K562 (cell line): ENCODE results near the gene LRRC3. TPM values are rescaled to one million over a fixed set of nuclear protein-coding genes. Genes with fewer than 3 reads are reported as not detected.

Source experiments
- ATAC-seq: fragments of 200-7000 bp; cut with Tn5 transposase; 3 replicates; pipeline ENCODE4 v1.9.1; 2020; ENCODE audit warnings: moderate library complexity
- BruUV-seq: library from RNA; stranded (reverse); fragments of 400-500 nt; replicated peaks from 2 replicates; lab custom pipeline; 2021; lab: Mats Ljungman, UMichigan
- CTCF ChIA-PET: fragments of 300-600 bp; formaldehyde crosslinking; extraction: SDS; loops from one replicate; lab custom pipeline; 2021; ENCODE audit warnings: low intra/inter-chr PET ratio; lab: Yijun Ruan, JAX
- POLR2A ChIA-PET: fragments of 300-600, 350-650 bp; sonication (Branson Sonifier 250); formaldehyde crosslinking; extraction: SDS; loops from one replicate; lab custom pipeline; 2021; ENCODE audit warnings: antibody characterized with exemption, inconsistent platforms; lab: Yijun Ruan, JAX
- DNase-seq, 4 experiments: peaks; one replicate each; pipeline versions ENCODE4 v3.0.0 to v3.0.0-alpha.2; 2011 to 2018; ENCODE audit warnings: low spot score in 3 of 4, mixed read lengths in 3 of 4; ENCODE audit errors: extremely low read depth in 1 of 4
- FAIRE-seq: peaks from 2 replicates; lab custom pipeline; 2011; peaks lifted over from hg19 to GRCh38; lab: Jason Lieb, UNC
- H2AFZ ChIP-seq: 2 replicates; pipeline ENCODE4 v1.6.0; 2011; ENCODE audit warnings: low read depth, low read length, control low read depth, inconsistent platforms
- H3K27ac ChIP-seq: fragments of 200-600 bp; 3 replicates; pipeline ENCODE4 v1.8.0; 2011; ENCODE audit warnings: low read depth, mild to moderate bottlenecking, control low read depth, inconsistent platforms, low read length, moderate library complexity, mixed read lengths; ENCODE audit errors: extremely low read depth
- H3K27me3 ChIP-seq, 2 experiments: fragments of 300-600 bp in 1 of 2; 2 replicates in 1 of 2; 3 replicates in 1 of 2; pipeline versions ENCODE4 v1.6.0 to v1.8.0; 2011; ENCODE audit warnings: inconsistent platforms in 2 of 2, low read length in 2 of 2, mild to moderate bottlenecking in 1 of 2, mixed read lengths in 1 of 2, moderate library complexity in 1 of 2; ENCODE audit not compliant: control insufficient read depth in 2 of 2, insufficient read depth in 2 of 2
- H3K36me3 ChIP-seq: fragments of 300-600 bp; 3 replicates; pipeline ENCODE4 v1.8.0; 2011; ENCODE audit warnings: mild to moderate bottlenecking, low read length, inconsistent platforms; ENCODE audit not compliant: control insufficient read depth, insufficient read depth
- H3K4me1 ChIP-seq, 2 experiments: fragments of 200-600 bp in 1 of 2; replicated peaks in 1 of 2; 2 replicates in 1 of 2; 3 replicates in 1 of 2; pipeline versions ENCODE4 v1.5.1 to v1.8.0; 2011; ENCODE audit warnings: inconsistent platforms in 2 of 2, low read length in 2 of 2, mild to moderate bottlenecking in 1 of 2, mixed read lengths in 1 of 2, moderate library complexity in 1 of 2; ENCODE audit not compliant: control insufficient read depth in 2 of 2, insufficient read depth in 2 of 2
- H3K4me2 ChIP-seq: 2 replicates; pipeline ENCODE4 v1.6.1; 2011; ENCODE audit warnings: low read length, control low read depth, inconsistent platforms, mixed read lengths; ENCODE audit not compliant: insufficient read depth
- H3K4me3 ChIP-seq: fragments of 200-600 bp; sonication (generic), shearing (Covaris generic); 2 replicates; pipeline ENCODE4 v1.5.1; 2016; ENCODE audit warnings: control low read depth, inconsistent platforms
- H3K79me2 ChIP-seq: fragments of 200-600 bp; 3 replicates; pipeline ENCODE4 v1.8.0; 2011; ENCODE audit warnings: low read length, inconsistent platforms; ENCODE audit not compliant: control insufficient read depth, insufficient read depth
- H3K9ac ChIP-seq, 2 experiments: 2 replicates each; pipeline versions ENCODE4 v1.6.0 to v1.6.1; 2011; ENCODE audit warnings: low read depth in 2 of 2, low read length in 2 of 2, control low read depth in 1 of 2, inconsistent platforms in 1 of 2, mild to moderate bottlenecking in 1 of 2, mixed read lengths in 1 of 2; ENCODE audit not compliant: insufficient read depth in 1 of 2
- H3K9me1 ChIP-seq: one replicate; pipeline ENCODE4 v1.6.0; 2011; ENCODE audit warnings: inconsistent platforms, mild to moderate bottlenecking, low read length, moderate library complexity; ENCODE audit not compliant: control insufficient read depth, insufficient read depth
- H3K9me3 ChIP-seq: replicated peaks from 2 replicates; pipeline ENCODE4 v1.5.1; 2011; ENCODE audit warnings: low read depth, low read length, inconsistent platforms; ENCODE audit not compliant: control insufficient read depth, insufficient read depth
- H4K20me1 ChIP-seq: replicated peaks from 2 replicates; pipeline ENCODE4 v1.6.1; 2011; ENCODE audit warnings: low read length, inconsistent platforms, mixed read lengths; ENCODE audit not compliant: control insufficient read depth, insufficient read depth
- HEY1 ChIP-seq: fragments of 250-450 bp; sonication (Bioruptor Pico); IDR thresholded peaks from 2 replicates; pipeline ENCODE4 v1.5.0; 2020; ENCODE audit warnings: mild to moderate bottlenecking, moderate library complexity, borderline replicate concordance
- HIVEP1 ChIP-seq: fragments of 250-450 bp; sonication (Bioruptor Pico); IDR thresholded peaks from 2 replicates; pipeline ENCODE4 v1.4.0; 2020; ENCODE audit warnings: mild to moderate bottlenecking
- MITF ChIP-seq: IDR thresholded peaks from 2 replicates; pipeline ENCODE4 v1.6.1; 2014; ENCODE audit warnings: antibody characterized with exemption
- NFATC3 ChIP-seq: fragments of 450-650 bp; IDR thresholded peaks from 2 replicates; pipeline ENCODE4 v1.6.1; 2017; ENCODE audit warnings: mild to moderate bottlenecking
- PRDM10 ChIP-seq: fragments of 450-650 bp; IDR thresholded peaks from 2 replicates; pipeline ENCODE4 v1.6.1; 2018; ENCODE audit not compliant: partially characterized antibody
- RBM15 ChIP-seq: fragments of 200-400 bp; formaldehyde crosslinking; IDR thresholded peaks from 2 replicates; pipeline ENCODE4 v1.6.1; 2018; ENCODE audit warnings: mild to moderate bottlenecking, low read length, moderate library complexity; ENCODE audit not compliant: insufficient read depth
- RBM25 ChIP-seq: fragments of 200-400 bp; formaldehyde crosslinking; IDR thresholded peaks from 2 replicates; pipeline ENCODE4 v1.6.1; 2018; ENCODE audit warnings: low read length, low read depth, moderate library complexity; ENCODE audit not compliant: severe bottlenecking
- RFX5 ChIP-seq: IDR thresholded peaks from 2 replicates; pipeline ENCODE4 v1.6.1; 2011; ENCODE audit warnings: low read depth, mild to moderate bottlenecking, improper control_type of control experiment, low read length
- RHOXF2B ChIP-seq: fragments of 250-450 bp; sonication (Bioruptor Pico); conservative IDR thresholded peaks from 2 replicates; pipeline ENCODE4 v1.5.1; 2021
- SMAD4 ChIP-seq: fragments of 250-450 bp; sonication (Bioruptor Pico); conservative IDR thresholded peaks from 2 replicates; pipeline ENCODE4 v1.8.0; 2021; ENCODE audit warnings: inconsistent platforms, mild to moderate bottlenecking, moderate library complexity
- THRAP3 ChIP-seq: fragments of 450-650 bp; IDR thresholded peaks from 2 replicates; pipeline ENCODE4 v1.6.1; 2016; ENCODE audit warnings: mild to moderate bottlenecking, inconsistent platforms, borderline replicate concordance
- ZBTB1 ChIP-seq: sonication (generic); formaldehyde crosslinking; IDR thresholded peaks from 2 replicates; pipeline ENCODE4 v1.8.1; 2023; ENCODE audit warnings: missing genetic modification reagents, low read depth, mild to moderate bottlenecking, borderline replicate concordance
- ZFP1 ChIP-seq: fragments of 450-650 bp; formaldehyde crosslinking; IDR thresholded peaks from 2 replicates; pipeline ENCODE4 v1.4.0; 2020; ENCODE audit warnings: mild to moderate bottlenecking, mixed read lengths
- ZKSCAN3 ChIP-seq: fragments of 250-450 bp; sonication (Bioruptor Pico); IDR thresholded peaks from 2 replicates; pipeline ENCODE4 v1.4.0; 2020
- ZNF232 ChIP-seq: sonication (generic); formaldehyde crosslinking; IDR thresholded peaks from 2 replicates; pipeline ENCODE4 v1.8.0; 2022; ENCODE audit warnings: mild to moderate bottlenecking, missing genetic modification reagents
- ZNF79 ChIP-seq: fragments of 250-450 bp; sonication (Bioruptor Pico); IDR thresholded peaks from 2 replicates; pipeline ENCODE4 v1.4.0; 2020; ENCODE audit warnings: low read depth, mild to moderate bottlenecking, moderate library complexity
- WGBS: fragments of 100-300 bp; shearing (Covaris generic); methylation state at CpG from one replicate; pipeline ENCODE4 v1.1.6; 2016; ENCODE audit warnings: low coverage, mixed read lengths; ENCODE audit not compliant: insufficient coverage; ENCODE audit errors: missing lambda C conversion rate; 5-methylcytosine and 5-hydroxymethylcytosine counted together
- in situ Hi-C: fragments of 300-500 bp; cut with MboI; formaldehyde crosslinking; loops from 4 replicates; pipeline ENCODE4 v1.15.0; 2018; ENCODE audit warnings: inconsistent platforms, mixed read lengths
- intact Hi-C: fragments of 100-400 bp; cut with micrococcal nuclease; formaldehyde crosslinking; loops from 2 replicates; pipeline ENCODE4 v1.14.2; 2022
- polyA plus RNA-seq, 8 experiments: library from polyadenylated mRNA; depleted of rRNA in 4 of 8; stranded (reverse) in 5 of 8; unstranded in 3 of 8; fragments of >200 nt; fragmentation: Nextera tagmentation in 2 of 8; fragmentation: Illumina TruSeq in 1 of 8; extraction: Ambion mirVana in 2 of 8; extraction: Trizol in 1 of 8; gene quantifications; 2 replicates each; pipeline versions ENCODE4 v1.2.1 to v1.2.3, GENCODE V29; 2011 to 2014; ENCODE audit warnings: inconsistent platforms in 1 of 8, missing spikeins in 1 of 8
- total RNA-seq, 7 experiments: library from RNA; depleted of rRNA in 6 of 7; stranded (reverse); fragments of >200 nt in 6 of 7; fragmentation: Illumina TruSeq in 2 of 7; extraction: Trizol in 2 of 7; gene quantifications; 2 replicates each; pipeline versions ENCODE4 v1.2.1 to v1.2.3, GENCODE V29; 2011 to 2021; ENCODE audit warnings: low replicate concordance in 1 of 7

LRRC3 gene
- total and polyA plus RNA-seq, 9 of the 15 experiments (the other 6 are each of a cell fraction or from before 2014, with no cell fraction given), result 0.04 TPM; not detected in 7

GRCh38 chr21:44415073-44416025 lies 40.0 kb upstream of the LRRC3 start:
- TF ChIP-seq THRAP3 (no peak), MITF (no peak), ZKSCAN3 (no peak), SMAD4 (CRISPR knock-in tag) (no peak), ZFP1 (CRISPR knock-in tag) (no peak), RBM25 (no peak), ZBTB1 (CRISPR knock-in tag) (no peak), RFX5 (no peak), PRDM10 (no peak), RHOXF2B (no peak), HIVEP1 (CRISPR knock-in tag) (no peak), ZNF79 (no peak), ZNF232 (CRISPR knock-in tag) (no peak), HEY1 (CRISPR knock-in tag) (no peak), NFATC3 (no peak), RBM15 (no peak)
- TF ChIP-seq, all 486 proteins: peak for 0
- Histone ChIP-seq H3K9me3 (peaks cover 3% of the 10 kb centered on the region), H3K4me1 (peaks cover 0 to 17% of the 10 kb centered on the region in 2 experiments; a peak in 1 of 5 replicates), H3K4me2 (no peak overlapping the region), H3K27me3 (peaks cover 2 to 27% of the 10 kb centered on the region in 2 experiments; a peak in 2 of 5 replicates), H3K4me3 (no peak overlapping the region), H3K27ac (no peak overlapping the region), H2AFZ (no peak overlapping the region), H3K9ac (no peak overlapping the region), H3K9me1 (no peaks in the 10 kb centered on the region), H3K36me3 (no peaks in the 10 kb centered on the region), H3K79me2 (no peaks in the 10 kb centered on the region), H4K20me1 (no peaks in the 10 kb centered on the region)
- ChIA-PET CTCF (no interaction called here), POLR2A (interaction anchor here (0.6 to 0.9 kb wide), 4 partner anchors 10 to 1267 kb away, joined by 3 to 4 read pairs (median 3); no protein-coding TSS in a partner anchor)
- in situ Hi-C loops (no loop called here), intact Hi-C loops (no loop called here)
- WGBS, result under 1% methylated on average over 24 of the region's 24 CpGs
- no TSS peak for BruUV-seq
- FAIRE-seq (no peak), DNase-seq (no peak), ATAC-seq (no peak)
